IMR-90 (cell line): ENCODE measurements around the gene ITSN1. TPM values are rescaled to one million over a fixed set of nuclear protein-coding genes. Genes with fewer than 3 reads are reported as not detected.

Source experiments
- ATAC-seq: fragments of 200-7000 bp; cut with Tn5 transposase; 2 replicates; pipeline ENCODE4 v1.9.1; 2020; ENCODE audit warnings: low read depth, mild to moderate bottlenecking, moderate library complexity
- BruUV-seq: library from RNA; stranded (reverse); fragments of 400-500 nt; replicated peaks from 2 replicates; lab custom pipeline; 2021; lab: Mats Ljungman, UMichigan
- CTCF ChIA-PET: fragments of 300-600 bp; formaldehyde crosslinking; extraction: SDS; loops from one replicate; lab custom pipeline; 2021; ENCODE audit warnings: antibody characterized with exemption; lab: Yijun Ruan, JAX
- POLR2A ChIA-PET: fragments of 300-600 bp; sonication (Branson Sonifier 250); formaldehyde crosslinking; loops from one replicate; lab custom pipeline; 2022; ENCODE audit warnings: antibody characterized with exemption; ENCODE audit not compliant: unreplicated experiment; lab: Charles Lee
- DNase-seq: peaks from one replicate; pipeline ENCODE4 v3.0.0; 2013
- H2AFZ ChIP-seq: replicated peaks from 2 replicates; pipeline ENCODE3; 2013; ENCODE audit warnings: low read length, mild to moderate bottlenecking; ENCODE audit not compliant: poor library complexity
- H2AK5ac ChIP-seq: 2 replicates; pipeline ENCODE4 v1.6.1; 2013; ENCODE audit warnings: low read depth, low read length, inconsistent platforms
- H2AK9ac ChIP-seq: replicated peaks from 2 replicates; pipeline ENCODE3; 2013; ENCODE audit warnings: mild to moderate bottlenecking, low read depth, low read length, moderate library complexity; ENCODE audit not compliant: poor library complexity
- H2BK120ac ChIP-seq: 2 replicates; pipeline ENCODE4 v1.6.1; 2013; ENCODE audit warnings: low read depth, low read length, inconsistent platforms
- H2BK15ac ChIP-seq: 3 replicates; pipeline ENCODE4 v1.6.1; 2013; ENCODE audit warnings: low read depth, low read length, inconsistent platforms
- H2BK20ac ChIP-seq: 2 replicates; pipeline ENCODE4 v1.6.1; 2013; ENCODE audit warnings: low read depth, mild to moderate bottlenecking, inconsistent platforms, low read length, moderate library complexity
- H2BK5ac ChIP-seq: 2 replicates; pipeline ENCODE4 v1.6.1; 2013; ENCODE audit warnings: mild to moderate bottlenecking, low read depth, low read length, inconsistent platforms; ENCODE audit not compliant: poor library complexity, severe bottlenecking
- H3K14ac ChIP-seq: replicated peaks from 2 replicates; pipeline ENCODE4 v1.6.1; 2013; ENCODE audit warnings: low read depth, low read length, inconsistent platforms
- H3K18ac ChIP-seq: 2 replicates; pipeline ENCODE4 v1.6.1; 2013; ENCODE audit warnings: low read depth, low read length, control low read depth
- H3K23ac ChIP-seq: 2 replicates; pipeline ENCODE4 v1.6.1; 2013; ENCODE audit warnings: low read depth, low read length, inconsistent platforms
- H3K27ac ChIP-seq: 2 replicates; pipeline ENCODE4 v1.5.1; 2013; ENCODE audit warnings: mild to moderate bottlenecking, control low read depth, low read length; ENCODE audit not compliant: insufficient read depth
- H3K27me3 ChIP-seq: 2 replicates; pipeline ENCODE4 v1.6.1; 2013; ENCODE audit warnings: low read length; ENCODE audit not compliant: control insufficient read depth, insufficient read depth
- H3K36me3 ChIP-seq: 2 replicates; pipeline ENCODE4 v1.6.1; 2013; ENCODE audit warnings: low read length, mixed read lengths; ENCODE audit not compliant: control insufficient read depth, insufficient read depth
- H3K4ac ChIP-seq: 2 replicates; pipeline ENCODE4 v1.6.1; 2013; ENCODE audit warnings: low read depth, low read length, inconsistent platforms
- H3K4me1 ChIP-seq: 2 replicates; pipeline ENCODE4 v1.6.1; 2013; ENCODE audit warnings: low read length, mixed read lengths; ENCODE audit not compliant: control insufficient read depth, insufficient read depth
- H3K4me2 ChIP-seq: 2 replicates; pipeline ENCODE4 v1.6.1; 2013; ENCODE audit warnings: low read depth, mild to moderate bottlenecking, control low read depth, low read length, moderate library complexity
- H3K4me3 ChIP-seq: 2 replicates; pipeline ENCODE4 v1.5.1; 2013; ENCODE audit warnings: low read depth, mild to moderate bottlenecking, control low read depth, low read length, moderate library complexity; ENCODE audit not compliant: insufficient read depth
- H3K56ac ChIP-seq: 2 replicates; pipeline ENCODE4 v1.6.1; 2013; ENCODE audit warnings: low read length, inconsistent platforms; ENCODE audit not compliant: insufficient read depth; ENCODE audit errors: extremely low read depth
- H3K79me1 ChIP-seq, 2 experiments: 2 replicates each; pipeline ENCODE4 v1.6.1; 2013; ENCODE audit warnings: low read length in 2 of 2, inconsistent platforms in 1 of 2, low read depth in 1 of 2
- H3K9ac ChIP-seq: 2 replicates; pipeline ENCODE4 v1.6.1; 2013; ENCODE audit warnings: low read depth, low read length, control low read depth
- H3K9me1 ChIP-seq: 2 replicates; pipeline ENCODE4 v1.6.1; 2013; ENCODE audit warnings: low read length, inconsistent platforms; ENCODE audit not compliant: insufficient read depth
- H3K9me3 ChIP-seq: 2 replicates; pipeline ENCODE4 v1.6.1; 2013; ENCODE audit warnings: low read length; ENCODE audit not compliant: control insufficient read depth, insufficient read depth
- H4K20me1 ChIP-seq: 2 replicates; pipeline ENCODE4 v1.6.1; 2013; ENCODE audit warnings: low read length, inconsistent platforms; ENCODE audit not compliant: insufficient read depth
- H4K5ac ChIP-seq: 2 replicates; pipeline ENCODE4 v1.6.1; 2013; ENCODE audit warnings: mild to moderate bottlenecking, low read depth, low read length, control low read depth
- H4K8ac ChIP-seq, 2 experiments: 2 replicates each; pipeline ENCODE4 v1.6.1; 2013; ENCODE audit warnings: low read depth in 2 of 2, low read length in 2 of 2, control low read depth in 1 of 2, inconsistent platforms in 1 of 2
- H4K91ac ChIP-seq: 2 replicates; pipeline ENCODE4 v1.6.1; 2013; ENCODE audit warnings: low read depth, low read length, inconsistent platforms; ENCODE audit not compliant: insufficient read depth
- CEBPB ChIP-seq: IDR thresholded peaks from 2 replicates; pipeline ENCODE4 v1.6.1; 2012; ENCODE audit warnings: low read depth, low read length, improper control_type of control experiment
- CHD1 ChIP-seq: IDR thresholded peaks from 2 replicates; pipeline ENCODE4 v1.6.1; 2012; ENCODE audit warnings: low read depth, low read length, improper control_type of control experiment
- MAFK ChIP-seq: IDR thresholded peaks from 2 replicates; pipeline ENCODE4 v1.6.1; 2012; ENCODE audit warnings: low read depth, low read length, improper control_type of control experiment
- MXI1 ChIP-seq: IDR thresholded peaks from 2 replicates; pipeline ENCODE4 v1.6.1; 2012; ENCODE audit warnings: low read depth, mild to moderate bottlenecking, low read length, moderate library complexity, borderline replicate concordance
- NFE2L2 ChIP-seq: fragments of 150-350 bp; IDR thresholded peaks from 2 replicates; pipeline ENCODE4 v1.6.1; 2016; ENCODE audit warnings: low read depth, mild to moderate bottlenecking, low read length
- RCOR1 ChIP-seq: IDR thresholded peaks from 2 replicates; pipeline ENCODE4 v1.6.1; 2012; ENCODE audit warnings: mild to moderate bottlenecking, low read length, improper control_type of control experiment; ENCODE audit not compliant: insufficient replicate concordance
- WGBS, 2 experiments: methylation state at CpG; one replicate each; pipeline versions ENCODE4 v1.1.5 to v1.1.7; 2013; ENCODE audit warnings: missing lambda C conversion rate in 2 of 2; ENCODE audit not compliant: insufficient read length in 1 of 2; ENCODE audit errors: extremely low coverage in 2 of 2; 5-methylcytosine and 5-hydroxymethylcytosine counted together
- dilution Hi-C: fragments of 300-500 bp; cut with HindIII; formaldehyde crosslinking; loops from one replicate; pipeline ENCODE4 v1.14.3; 2018; ENCODE audit warnings: low sequenced_read_pairs; ENCODE audit not compliant: unreplicated experiment
- in situ Hi-C: fragments of 300-500 bp; cut with MboI; formaldehyde crosslinking; loops from 3 replicates; pipeline ENCODE4 v1.14.3; 2019; ENCODE audit warnings: low sequenced_read_pairs, inconsistent platforms, mixed read lengths
- intact Hi-C: fragments of 100-400 bp; cut with micrococcal nuclease; formaldehyde crosslinking; loops from 2 replicates; pipeline ENCODE4 v1.10.0; 2022
- polyA plus RNA-seq, 3 experiments: library from polyadenylated mRNA; depleted of rRNA; stranded (reverse); fragments of >200 nt; gene quantifications; 2 replicates each; pipeline ENCODE4 v1.2.3, GENCODE V29; 2012; ENCODE audit warnings: low replicate concordance in 1 of 3
- total RNA-seq: library from RNA; depleted of rRNA; stranded (reverse); fragments of >200 nt; gene quantifications from 2 replicates; pipeline ENCODE4 v1.2.3, GENCODE V29; 2012

ITSN1 gene
- total and polyA plus RNA-seq, 2 of the 4 experiments (the other 2 are of a cell fraction) = 45.4 to 62.0 TPM

GRCh38 chr21:33682992-33683627 is 40.8 kb downstream of the ITSN1 start:
- WGBS, 2 experiments = no CpG with 5 or more reads among the region's 4 CpGs
- Histone ChIP-seq H3K27ac (no peak overlapping the region), H2AFZ (no peak overlapping the region), H4K8ac (peak overlapping the region in 1 of 2 experiments; percentile 28; a peak in 1 of 4 replicates), H2BK15ac (no peak overlapping the region), H3K4me2 (peak overlapping the region; percentile 53; the same call in 1 of the 2 replicates), H3K9me3 (no peaks in the 10 kb centered on the region), H3K4me3 (no peak overlapping the region), H3K9ac (no peak overlapping the region; the same call in 1 of the 2 replicates), H3K18ac (peak overlapping the region; percentile 72; the same call in 1 of the 2 replicates), H2BK5ac (peak overlapping the region; percentile 59), H3K4me1 (peaks cover 13% of the 10 kb centered on the region), H3K14ac (peak overlapping the region; percentile 30), H3K36me3 (no peaks in the 10 kb centered on the region), H2BK20ac (no peak overlapping the region), H3K27me3 (no peaks in the 10 kb centered on the region), H2BK120ac (no peak overlapping the region), H3K4ac (peak overlapping the region; percentile 44; the same call in 1 of the 2 replicates), H2AK5ac (peak overlapping the region; percentile 54; the same call in 1 of the 2 replicates), H3K79me1 (peaks cover 22 to 63% of the 10 kb centered on the region in 2 experiments), H3K9me1 (peaks cover 18% of the 10 kb centered on the region), H3K56ac (no peak overlapping the region), H4K20me1 (peaks cover 31% of the 10 kb centered on the region), H2AK9ac (no peak overlapping the region), H4K91ac (no peak overlapping the region), H4K5ac (no peak overlapping the region), H3K23ac (no peak overlapping the region)
- ChIA-PET CTCF (interaction anchor here (0.6 kb wide), 1 partner anchor 29 kb away, joined by 4 read pairs; no protein-coding TSS in a partner anchor), POLR2A (no interaction called here)
- TF ChIP-seq MXI1 (no peak), MAFK (no peak), RCOR1 (no peak), CHD1 (no peak), CEBPB (peak; percentile 37; the same call in 1 of the 2 replicates), NFE2L2 (no peak)
- intact Hi-C loops (no loop called here), in situ Hi-C loops (no loop called here), dilution Hi-C loops (no loop called here)
- DNase-seq (peak; percentile 88), ATAC-seq (peak; percentile 68)
- no TSS peak for BruUV-seq
